ENCODE measurements around the gene KANK4.

GRCh38 chr1:62355095-62355494 lies 35.9 kb upstream of the KANK4 start:
- TF ChIP-seq, protein P1, sequence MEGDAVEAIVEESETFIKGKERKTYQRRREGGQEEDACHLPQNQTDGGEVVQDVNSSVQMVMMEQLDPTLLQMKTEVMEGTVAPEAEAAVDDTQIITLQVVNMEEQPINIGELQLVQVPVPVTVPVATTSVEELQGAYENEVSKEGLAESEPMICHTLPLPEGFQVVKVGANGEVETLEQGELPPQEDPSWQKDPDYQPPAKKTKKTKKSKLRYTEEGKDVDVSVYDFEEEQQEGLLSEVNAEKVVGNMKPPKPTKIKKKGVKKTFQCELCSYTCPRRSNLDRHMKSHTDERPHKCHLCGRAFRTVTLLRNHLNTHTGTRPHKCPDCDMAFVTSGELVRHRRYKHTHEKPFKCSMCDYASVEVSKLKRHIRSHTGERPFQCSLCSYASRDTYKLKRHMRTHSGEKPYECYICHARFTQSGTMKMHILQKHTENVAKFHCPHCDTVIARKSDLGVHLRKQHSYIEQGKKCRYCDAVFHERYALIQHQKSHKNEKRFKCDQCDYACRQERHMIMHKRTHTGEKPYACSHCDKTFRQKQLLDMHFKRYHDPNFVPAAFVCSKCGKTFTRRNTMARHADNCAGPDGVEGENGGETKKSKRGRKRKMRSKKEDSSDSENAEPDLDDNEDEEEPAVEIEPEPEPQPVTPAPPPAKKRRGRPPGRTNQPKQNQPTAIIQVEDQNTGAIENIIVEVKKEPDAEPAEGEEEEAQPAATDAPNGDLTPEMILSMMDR (IDR thresholded peaks at IDR 0.05): no peak
- no peak for TF ChIP-seq POLR2A (IDR thresholded peaks at IDR 0.05)
